ENCODE data around the gene CDK5RAP2. TPM values are rescaled to one million over a fixed set of nuclear protein-coding genes. Genes with fewer than 3 reads are reported as not detected.

The CDK5RAP2 gene
- total and polyA plus RNA-seq, 8 donors: 24.7 to 438 (median 31.3) TPM

DNA sequence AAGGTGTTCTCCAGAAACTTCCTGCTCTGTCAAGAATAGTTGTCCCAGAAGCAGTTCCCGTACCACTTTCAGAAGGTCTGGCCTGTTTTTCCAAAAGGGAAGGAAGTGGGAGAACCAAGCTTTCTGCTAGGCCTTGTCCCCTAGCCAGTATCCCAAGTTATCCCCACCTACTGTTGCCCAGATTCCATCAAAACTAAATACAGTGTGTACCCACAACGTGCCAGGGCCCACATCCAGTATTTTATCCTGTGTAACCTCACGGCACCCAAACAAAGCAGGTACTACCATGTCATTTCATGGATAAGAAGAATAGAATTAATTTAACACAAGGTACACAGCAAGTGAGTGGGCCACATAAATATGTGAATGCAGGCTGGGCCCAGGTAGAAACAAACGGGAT, 126.2 kb downstream of the CDK5RAP2 start:
- DNase-seq: no peak
- TF ChIP-seq POLR2AphosphoS5 (IDR thresholded peaks at IDR 0.05): no peak
- no peak for TF ChIP-seq EP300 (IDR thresholded peaks at IDR 0.05)
- no peak for TF ChIP-seq CTCF (IDR thresholded peaks at IDR 0.05)
- TF ChIP-seq POLR2A (IDR thresholded peaks at IDR 0.05): no peak
- Histone ChIP-seq H3K27me3 (no peaks in the 10 kb centered on the region), H3K4me1 (no peaks in the 10 kb centered on the region), H3K4me3 (no peak overlapping the region), H3K9me3 (peaks cover 0 to 4% (median 0%) of the 10 kb centered on the region in 4 donors), H3K27ac (no peak overlapping the region), H3K36me3 (peaks cover 19 to 86% (median 79%) of the 10 kb centered on the region in 4 donors)
- 85 to 98% (median 90%) methylated on average over 4 of the region's 4 CpGs for WGBS, 5 donors
- intact Hi-C loops (cut with DNase I; ENCODE audit: low total_unique reads): no loop called here

- peaks cover 0 to 4% (median 0%) of the 10 kb centered on the region in 4 donors for H3K9me3 ChIP-seq
- no peak overlapping the region for H3K4me3 ChIP-seq
- intact Hi-C loops (cut with DNase I; ENCODE audit: low total_unique reads): no loop called here
- no peak for TF ChIP-seq POLR2AphosphoS5 (IDR thresholded peaks at IDR 0.05)
- no peak for TF ChIP-seq CTCF (IDR thresholded peaks at IDR 0.05)
- TF ChIP-seq POLR2A (IDR thresholded peaks at IDR 0.05): no peak
- TF ChIP-seq EP300 (IDR thresholded peaks at IDR 0.05): no peak
- H3K27me3 ChIP-seq: no peaks in the 10 kb centered on the region
- DNase-seq: no peak
- H3K36me3 ChIP-seq: peaks cover 12 to 80% (median 71%) of the 10 kb centered on the region in 4 donors
- H3K27ac ChIP-seq: no peak overlapping the region
- H3K4me1 ChIP-seq: no peaks in the 10 kb centered on the region
- WGBS, 5 donors: 72 to 90% (median 85%) methylated on average over 3 of the region's 3 CpGs
These were observed 127.3 kb downstream of the CDK5RAP2 start for GRCh38 chr9:120452631-120453030.

- peaks cover 7 to 72% (median 69%) of the 10 kb centered on the region in 4 donors for H3K36me3 ChIP-seq
- no peaks in the 10 kb centered on the region for H3K9me3 ChIP-seq
- DNase-seq: no peak
- H3K27ac ChIP-seq: no peak overlapping the region
- intact Hi-C loops (cut with DNase I; ENCODE audit: low total_unique reads): no loop called here
- no peaks in the 10 kb centered on the region for H3K27me3 ChIP-seq
- TF ChIP-seq CTCF (IDR thresholded peaks at IDR 0.05): no peak
- no peak for TF ChIP-seq POLR2A (IDR thresholded peaks at IDR 0.05)
- no peak for TF ChIP-seq POLR2AphosphoS5 (IDR thresholded peaks at IDR 0.05)
- no peak for TF ChIP-seq EP300 (IDR thresholded peaks at IDR 0.05)
- 91 to 97% (median 95%) methylated on average over 3 of the region's 3 CpGs for WGBS, 5 donors
- no peak overlapping the region for H3K4me3 ChIP-seq
- H3K4me1 ChIP-seq: peaks cover 4 to 6% (median 5%) of the 10 kb centered on the region in 4 donors
These were observed 129.1 kb downstream of the CDK5RAP2 start for GRCh38 chr9:120450916-120451315.

GRCh38 chr9:120449566-120449965, 130.4 kb downstream of the CDK5RAP2 start:
- WGBS, 5 donors: 89 to 95% (median 93%) methylated on average over 2 of the region's 2 CpGs
- TF ChIP-seq POLR2A (IDR thresholded peaks at IDR 0.05) (no peak), POLR2AphosphoS5 (IDR thresholded peaks at IDR 0.05) (no peak), EP300 (IDR thresholded peaks at IDR 0.05) (no peak), CTCF (IDR thresholded peaks at IDR 0.05) (no peak)
- no peaks in the 10 kb centered on the region for H3K27me3 ChIP-seq

More at GRCh38 chr9:120449566-120449965, 130.4 kb downstream of the CDK5RAP2 start:
- Histone ChIP-seq H3K27ac (no peak overlapping the region), H3K4me3 (no peak overlapping the region), H3K4me1 (peaks cover 4 to 9% (median 6%) of the 10 kb centered on the region in 4 donors), H3K9me3 (no peaks in the 10 kb centered on the region), H3K36me3 (peaks cover 7 to 70% (median 61%) of the 10 kb centered on the region in 4 donors)
- intact Hi-C loops (cut with DNase I; ENCODE audit: low total_unique reads): no loop called here
- DNase-seq: no peak
